IMR-90 (cell line): ENCODE data around the gene AKAP9. TPM values are rescaled to one million over a fixed set of nuclear protein-coding genes. Genes with fewer than 3 reads are reported as not detected.

ENCODE experiments used
- ATAC-seq: fragments of 200-7000 bp; cut with Tn5 transposase; 2 replicates; pipeline ENCODE4 v1.9.1; 2020; ENCODE audit warnings: low read depth, mild to moderate bottlenecking, moderate library complexity
- BruUV-seq: library from RNA; stranded (reverse); fragments of 400-500 nt; replicated peaks from 2 replicates; lab custom pipeline; 2021; lab: Mats Ljungman, UMichigan
- CTCF ChIA-PET: fragments of 300-600 bp; formaldehyde crosslinking; extraction: SDS; loops from one replicate; lab custom pipeline; 2021; ENCODE audit warnings: antibody characterized with exemption; lab: Yijun Ruan, JAX
- POLR2A ChIA-PET: fragments of 300-600 bp; sonication (Branson Sonifier 250); formaldehyde crosslinking; loops from one replicate; lab custom pipeline; 2022; ENCODE audit warnings: antibody characterized with exemption; ENCODE audit not compliant: unreplicated experiment; lab: Charles Lee
- DNase-seq: peaks from one replicate; pipeline ENCODE4 v3.0.0; 2013
- H2AFZ ChIP-seq: replicated peaks from 2 replicates; pipeline ENCODE3; 2013; ENCODE audit warnings: low read length, mild to moderate bottlenecking; ENCODE audit not compliant: poor library complexity
- H2AK5ac ChIP-seq: 2 replicates; pipeline ENCODE4 v1.6.1; 2013; ENCODE audit warnings: low read depth, low read length, inconsistent platforms
- H2AK9ac ChIP-seq: replicated peaks from 2 replicates; pipeline ENCODE3; 2013; ENCODE audit warnings: mild to moderate bottlenecking, low read depth, low read length, moderate library complexity; ENCODE audit not compliant: poor library complexity
- H2BK120ac ChIP-seq: 2 replicates; pipeline ENCODE4 v1.6.1; 2013; ENCODE audit warnings: low read depth, low read length, inconsistent platforms
- H2BK15ac ChIP-seq: 3 replicates; pipeline ENCODE4 v1.6.1; 2013; ENCODE audit warnings: low read depth, low read length, inconsistent platforms
- H2BK20ac ChIP-seq: 2 replicates; pipeline ENCODE4 v1.6.1; 2013; ENCODE audit warnings: low read depth, mild to moderate bottlenecking, inconsistent platforms, low read length, moderate library complexity
- H2BK5ac ChIP-seq: 2 replicates; pipeline ENCODE4 v1.6.1; 2013; ENCODE audit warnings: mild to moderate bottlenecking, low read depth, low read length, inconsistent platforms; ENCODE audit not compliant: poor library complexity, severe bottlenecking
- H3K14ac ChIP-seq: replicated peaks from 2 replicates; pipeline ENCODE4 v1.6.1; 2013; ENCODE audit warnings: low read depth, low read length, inconsistent platforms
- H3K18ac ChIP-seq: 2 replicates; pipeline ENCODE4 v1.6.1; 2013; ENCODE audit warnings: low read depth, low read length, control low read depth
- H3K23ac ChIP-seq: 2 replicates; pipeline ENCODE4 v1.6.1; 2013; ENCODE audit warnings: low read depth, low read length, inconsistent platforms
- H3K27ac ChIP-seq: 2 replicates; pipeline ENCODE4 v1.5.1; 2013; ENCODE audit warnings: mild to moderate bottlenecking, control low read depth, low read length; ENCODE audit not compliant: insufficient read depth
- H3K27me3 ChIP-seq: 2 replicates; pipeline ENCODE4 v1.6.1; 2013; ENCODE audit warnings: low read length; ENCODE audit not compliant: control insufficient read depth, insufficient read depth
- H3K36me3 ChIP-seq: 2 replicates; pipeline ENCODE4 v1.6.1; 2013; ENCODE audit warnings: low read length, mixed read lengths; ENCODE audit not compliant: control insufficient read depth, insufficient read depth
- H3K4ac ChIP-seq: 2 replicates; pipeline ENCODE4 v1.6.1; 2013; ENCODE audit warnings: low read depth, low read length, inconsistent platforms
- H3K4me1 ChIP-seq: 2 replicates; pipeline ENCODE4 v1.6.1; 2013; ENCODE audit warnings: low read length, mixed read lengths; ENCODE audit not compliant: control insufficient read depth, insufficient read depth
- H3K4me2 ChIP-seq: 2 replicates; pipeline ENCODE4 v1.6.1; 2013; ENCODE audit warnings: low read depth, mild to moderate bottlenecking, control low read depth, low read length, moderate library complexity
- H3K4me3 ChIP-seq: 2 replicates; pipeline ENCODE4 v1.5.1; 2013; ENCODE audit warnings: low read depth, mild to moderate bottlenecking, control low read depth, low read length, moderate library complexity; ENCODE audit not compliant: insufficient read depth
- H3K56ac ChIP-seq: 2 replicates; pipeline ENCODE4 v1.6.1; 2013; ENCODE audit warnings: low read length, inconsistent platforms; ENCODE audit not compliant: insufficient read depth; ENCODE audit errors: extremely low read depth
- H3K79me1 ChIP-seq, 2 experiments: 2 replicates each; pipeline ENCODE4 v1.6.1; 2013; ENCODE audit warnings: low read length in 2 of 2, inconsistent platforms in 1 of 2, low read depth in 1 of 2
- H3K9ac ChIP-seq: 2 replicates; pipeline ENCODE4 v1.6.1; 2013; ENCODE audit warnings: low read depth, low read length, control low read depth
- H3K9me1 ChIP-seq: 2 replicates; pipeline ENCODE4 v1.6.1; 2013; ENCODE audit warnings: low read length, inconsistent platforms; ENCODE audit not compliant: insufficient read depth
- H3K9me3 ChIP-seq: 2 replicates; pipeline ENCODE4 v1.6.1; 2013; ENCODE audit warnings: low read length; ENCODE audit not compliant: control insufficient read depth, insufficient read depth
- H4K20me1 ChIP-seq: 2 replicates; pipeline ENCODE4 v1.6.1; 2013; ENCODE audit warnings: low read length, inconsistent platforms; ENCODE audit not compliant: insufficient read depth
- H4K5ac ChIP-seq: 2 replicates; pipeline ENCODE4 v1.6.1; 2013; ENCODE audit warnings: mild to moderate bottlenecking, low read depth, low read length, control low read depth
- H4K8ac ChIP-seq, 2 experiments: 2 replicates each; pipeline ENCODE4 v1.6.1; 2013; ENCODE audit warnings: low read depth in 2 of 2, low read length in 2 of 2, control low read depth in 1 of 2, inconsistent platforms in 1 of 2
- H4K91ac ChIP-seq: 2 replicates; pipeline ENCODE4 v1.6.1; 2013; ENCODE audit warnings: low read depth, low read length, inconsistent platforms; ENCODE audit not compliant: insufficient read depth
- CHD1 ChIP-seq: IDR thresholded peaks from 2 replicates; pipeline ENCODE4 v1.6.1; 2012; ENCODE audit warnings: low read depth, low read length, improper control_type of control experiment
- MAFK ChIP-seq: IDR thresholded peaks from 2 replicates; pipeline ENCODE4 v1.6.1; 2012; ENCODE audit warnings: low read depth, low read length, improper control_type of control experiment
- MAZ ChIP-seq: IDR thresholded peaks from 2 replicates; pipeline ENCODE4 v1.6.1; 2012; ENCODE audit warnings: low read depth, mild to moderate bottlenecking, low read length, improper control_type of control experiment, moderate library complexity, borderline replicate concordance
- MXI1 ChIP-seq: IDR thresholded peaks from 2 replicates; pipeline ENCODE4 v1.6.1; 2012; ENCODE audit warnings: low read depth, mild to moderate bottlenecking, low read length, moderate library complexity, borderline replicate concordance
- RAD21 ChIP-seq: IDR thresholded peaks from 2 replicates; pipeline ENCODE4 v1.6.1; 2012; ENCODE audit warnings: low read length, improper control_type of control experiment
- WGBS, 2 experiments: methylation state at CpG; one replicate each; pipeline versions ENCODE4 v1.1.5 to v1.1.7; 2013; ENCODE audit warnings: missing lambda C conversion rate in 2 of 2; ENCODE audit not compliant: insufficient read length in 1 of 2; ENCODE audit errors: extremely low coverage in 2 of 2; 5-methylcytosine and 5-hydroxymethylcytosine counted together
- dilution Hi-C: fragments of 300-500 bp; cut with HindIII; formaldehyde crosslinking; loops from one replicate; pipeline ENCODE4 v1.14.3; 2018; ENCODE audit warnings: low sequenced_read_pairs; ENCODE audit not compliant: unreplicated experiment
- in situ Hi-C: fragments of 300-500 bp; cut with MboI; formaldehyde crosslinking; loops from 3 replicates; pipeline ENCODE4 v1.14.3; 2019; ENCODE audit warnings: low sequenced_read_pairs, inconsistent platforms, mixed read lengths
- intact Hi-C: fragments of 100-400 bp; cut with micrococcal nuclease; formaldehyde crosslinking; loops from 2 replicates; pipeline ENCODE4 v1.10.0; 2022
- polyA plus RNA-seq, 3 experiments: library from polyadenylated mRNA; depleted of rRNA; stranded (reverse); fragments of >200 nt; gene quantifications; 2 replicates each; pipeline ENCODE4 v1.2.3, GENCODE V29; 2012; ENCODE audit warnings: low replicate concordance in 1 of 3
- total RNA-seq: library from RNA; depleted of rRNA; stranded (reverse); fragments of >200 nt; gene quantifications from 2 replicates; pipeline ENCODE4 v1.2.3, GENCODE V29; 2012
- TF ChIP-seq, protein P1 (sequence below): conservative IDR thresholded peaks from 2 replicates; pipeline ENCODE4 v1.5.1; 2012; ENCODE audit warnings: mild to moderate bottlenecking, low read depth, low read length, improper control_type of control experiment

The AKAP9 gene
- total and polyA plus RNA-seq, 2 of the 4 experiments (the other 2 are of a cell fraction) = 9.7 to 25.3 TPM

DNA sequence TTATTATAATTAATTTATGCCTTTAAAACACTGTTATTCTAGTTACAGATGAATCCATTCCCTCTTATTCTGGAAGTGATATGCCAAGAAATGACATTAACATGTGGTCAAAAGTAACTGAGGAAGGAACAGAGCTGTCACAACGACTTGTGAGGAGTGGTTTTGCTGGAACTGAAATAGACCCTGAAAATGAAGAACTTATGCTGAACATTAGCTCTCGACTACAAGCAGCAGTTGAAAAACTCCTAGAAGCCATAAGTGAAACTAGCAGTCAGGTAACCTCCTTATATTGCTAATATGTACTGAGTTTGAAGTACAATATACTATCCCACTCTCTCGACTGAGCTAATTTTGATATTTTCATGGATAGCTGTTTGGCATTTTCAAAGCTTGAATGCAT, 112.0 kb downstream of the AKAP9 start:
- Histone ChIP-seq H3K23ac (no peak overlapping the region), H4K8ac (no peak overlapping the region), H3K27me3 (no peaks in the 10 kb centered on the region), H3K36me3 (peaks cover 9% of the 10 kb centered on the region; the same call in 1 of the 2 replicates), H4K5ac (no peak overlapping the region), H3K4me3 (no peak overlapping the region), H2BK5ac (no peak overlapping the region), H3K56ac (no peak overlapping the region), H2BK15ac (no peak overlapping the region), H3K4me2 (no peak overlapping the region), H4K91ac (no peak overlapping the region), H3K4me1 (no peaks in the 10 kb centered on the region), H2AK9ac (no peak overlapping the region), H3K9me3 (no peaks in the 10 kb centered on the region), H2BK120ac (no peak overlapping the region), H3K9me1 (no peaks in the 10 kb centered on the region), H3K4ac (no peak overlapping the region), H3K79me1 (no peaks in the 10 kb centered on the region; a peak in 1 of 4 replicates), H3K14ac (no peak overlapping the region), H3K18ac (no peak overlapping the region), H2AFZ (no peak overlapping the region), H3K9ac (no peak overlapping the region), H2BK20ac (no peak overlapping the region), H3K27ac (no peak overlapping the region), H2AK5ac (no peak overlapping the region), H4K20me1 (no peaks in the 10 kb centered on the region)
- ChIA-PET POLR2A (no interaction called here), CTCF (interaction anchor here (1.4 kb wide), 1 partner anchor 11 kb away, joined by 4 read pairs; no protein-coding TSS in a partner anchor)
- BruUV-seq = no TSS peak
- dilution Hi-C loops = no loop called here
- TF ChIP-seq MAZ (no peak), MXI1 (no peak), MAFK (no peak), CHD1 (no peak), RAD21 (no peak)
- TF ChIP-seq, protein P1, sequence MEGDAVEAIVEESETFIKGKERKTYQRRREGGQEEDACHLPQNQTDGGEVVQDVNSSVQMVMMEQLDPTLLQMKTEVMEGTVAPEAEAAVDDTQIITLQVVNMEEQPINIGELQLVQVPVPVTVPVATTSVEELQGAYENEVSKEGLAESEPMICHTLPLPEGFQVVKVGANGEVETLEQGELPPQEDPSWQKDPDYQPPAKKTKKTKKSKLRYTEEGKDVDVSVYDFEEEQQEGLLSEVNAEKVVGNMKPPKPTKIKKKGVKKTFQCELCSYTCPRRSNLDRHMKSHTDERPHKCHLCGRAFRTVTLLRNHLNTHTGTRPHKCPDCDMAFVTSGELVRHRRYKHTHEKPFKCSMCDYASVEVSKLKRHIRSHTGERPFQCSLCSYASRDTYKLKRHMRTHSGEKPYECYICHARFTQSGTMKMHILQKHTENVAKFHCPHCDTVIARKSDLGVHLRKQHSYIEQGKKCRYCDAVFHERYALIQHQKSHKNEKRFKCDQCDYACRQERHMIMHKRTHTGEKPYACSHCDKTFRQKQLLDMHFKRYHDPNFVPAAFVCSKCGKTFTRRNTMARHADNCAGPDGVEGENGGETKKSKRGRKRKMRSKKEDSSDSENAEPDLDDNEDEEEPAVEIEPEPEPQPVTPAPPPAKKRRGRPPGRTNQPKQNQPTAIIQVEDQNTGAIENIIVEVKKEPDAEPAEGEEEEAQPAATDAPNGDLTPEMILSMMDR = no peak
- DNase-seq (no peak), ATAC-seq (no peak)
- no CpG with 5 or more reads among the region's 3 CpGs for WGBS, 2 experiments
- intact Hi-C loops = no loop called here
- in situ Hi-C loops = no loop called here
